Peyer's patch (tissue), 4 donors: ENCODE data around the gene GALP.

Source experiments
- POLR2A ChIP-seq, 2 donors: fragments of 450-650 bp; IDR thresholded peaks; one replicate each; pipeline ENCODE4 v1.5.1; 2017; ENCODE audit warnings: antibody characterized with exemption in 2 of 2, mild to moderate bottlenecking in 2 of 2, moderate library complexity in 2 of 2
- TF ChIP-seq, protein P1 (sequence below), 6 experiments: fragments of 450-650 bp in 4 of 6; fragments of 200-600 bp in 2 of 6; sonication (generic) in 1 of 6; IDR thresholded peaks; one replicate each; pipeline ENCODE4 v1.5.1; 2017 to 2019; ENCODE audit warnings: antibody characterized with exemption in 6 of 6, mild to moderate bottlenecking in 3 of 6, moderate library complexity in 1 of 6

DNA sequence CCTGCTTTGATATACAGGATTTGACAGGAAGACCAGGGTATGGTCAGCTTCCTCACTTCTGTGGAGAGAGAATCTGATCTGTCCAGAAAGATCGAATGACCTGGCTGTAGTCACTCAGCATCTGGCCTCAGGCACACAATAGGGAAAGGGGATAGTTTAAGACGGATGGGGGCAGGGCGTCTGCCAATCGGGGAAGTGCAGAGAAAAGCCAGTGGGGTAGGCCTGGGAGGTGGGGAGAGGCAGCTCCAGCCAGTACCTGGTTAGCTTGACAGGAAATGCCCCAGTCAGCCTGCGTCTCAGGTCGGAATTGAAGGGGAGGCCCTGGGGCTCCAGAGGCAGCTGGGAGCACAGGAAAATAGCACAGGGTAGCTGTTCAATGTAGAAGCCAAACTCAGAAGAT, 22.3 kb upstream of the GALP start:
- TF ChIP-seq POLR2A (IDR thresholded peaks at IDR 0.05) = no peak
- TF ChIP-seq, protein P1, sequence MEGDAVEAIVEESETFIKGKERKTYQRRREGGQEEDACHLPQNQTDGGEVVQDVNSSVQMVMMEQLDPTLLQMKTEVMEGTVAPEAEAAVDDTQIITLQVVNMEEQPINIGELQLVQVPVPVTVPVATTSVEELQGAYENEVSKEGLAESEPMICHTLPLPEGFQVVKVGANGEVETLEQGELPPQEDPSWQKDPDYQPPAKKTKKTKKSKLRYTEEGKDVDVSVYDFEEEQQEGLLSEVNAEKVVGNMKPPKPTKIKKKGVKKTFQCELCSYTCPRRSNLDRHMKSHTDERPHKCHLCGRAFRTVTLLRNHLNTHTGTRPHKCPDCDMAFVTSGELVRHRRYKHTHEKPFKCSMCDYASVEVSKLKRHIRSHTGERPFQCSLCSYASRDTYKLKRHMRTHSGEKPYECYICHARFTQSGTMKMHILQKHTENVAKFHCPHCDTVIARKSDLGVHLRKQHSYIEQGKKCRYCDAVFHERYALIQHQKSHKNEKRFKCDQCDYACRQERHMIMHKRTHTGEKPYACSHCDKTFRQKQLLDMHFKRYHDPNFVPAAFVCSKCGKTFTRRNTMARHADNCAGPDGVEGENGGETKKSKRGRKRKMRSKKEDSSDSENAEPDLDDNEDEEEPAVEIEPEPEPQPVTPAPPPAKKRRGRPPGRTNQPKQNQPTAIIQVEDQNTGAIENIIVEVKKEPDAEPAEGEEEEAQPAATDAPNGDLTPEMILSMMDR (IDR thresholded peaks at IDR 0.05) = no peak
